Transverse colon (tissue), 4 donors: ENCODE data around the gene SIPA1L3. TPM values are rescaled to one million over a fixed set of nuclear protein-coding genes. Genes with fewer than 3 reads are reported as not detected.

Experiments used
- DNase-seq: peaks from one replicate; pipeline ENCODE4 v3.0.0-alpha.2; 2019
- H3K27ac ChIP-seq, 4 donors: fragments of 200-600 bp; sonication (generic); 2 replicates each; pipeline ENCODE4 v1.5.1; 2016 to 2018; ENCODE audit warnings: inconsistent platforms in 4 of 4
- H3K27me3 ChIP-seq: fragments of 200-600 bp; sonication (generic); 2 replicates; pipeline ENCODE4 v1.5.1; 2017; ENCODE audit warnings: inconsistent platforms
- H3K36me3 ChIP-seq, 4 donors: fragments of 200-600 bp; sonication (generic); 2 replicates each; pipeline ENCODE4 v1.5.1; 2017 to 2019; ENCODE audit warnings: inconsistent platforms in 4 of 4
- H3K4me1 ChIP-seq, 4 donors: fragments of 200-600 bp; sonication (generic); 2 replicates each; pipeline ENCODE4 v1.5.1; 2017 to 2020; ENCODE audit warnings: inconsistent platforms in 4 of 4
- H3K4me3 ChIP-seq, 4 donors: fragments of 200-600 bp; sonication (generic); 1 replicate in 1 of 4; 2 replicates in 3 of 4; pipeline versions ENCODE4 v1.5.1 to v1.6.1; 2017 to 2019; ENCODE audit warnings: inconsistent platforms in 4 of 4
- H3K9me3 ChIP-seq, 2 donors: fragments of 200-600 bp; sonication (generic); 2 replicates each; pipeline ENCODE4 v1.5.1; 2017 to 2019; ENCODE audit warnings: inconsistent platforms in 2 of 2
- EP300 ChIP-seq: sonication (generic); formaldehyde crosslinking; IDR thresholded peaks from one replicate; pipeline ENCODE4 v1.6.1; 2017; ENCODE audit warnings: antibody characterized with exemption, low read depth
- POLR2A ChIP-seq: fragments of 450-650 bp; IDR thresholded peaks from one replicate; pipeline ENCODE4 v1.6.1; 2016; ENCODE audit warnings: antibody characterized with exemption, mild to moderate bottlenecking, moderate library complexity
- POLR2AphosphoS5 ChIP-seq, 3 donors: sonication (generic); formaldehyde crosslinking; IDR thresholded peaks; one replicate each; pipeline ENCODE4 v1.6.1; 2016; ENCODE audit warnings: antibody characterized with exemption in 3 of 3
- WGBS, 2 donors: methylation state at CpG; one replicate each; pipeline ENCODE4 v1.1.5; 2018; ENCODE audit warnings: low coverage in 1 of 2; 5-methylcytosine and 5-hydroxymethylcytosine counted together
- in situ Hi-C, 4 donors: fragments of 200-750 bp; cut with MboI; loops; one replicate each; pipeline versions ENCODE4 v1.15.0 to v1.15.1; 2017; ENCODE audit warnings: low sequenced_read_pairs in 3 of 4, low pct_ligation_motif_present in 1 of 4, low pct_unique_long_range_greater_than_20kb in 1 of 4
- intact Hi-C: fragments of 100-400 bp; cut with DNase I; formaldehyde crosslinking; loops from one replicate; pipeline ENCODE4 v1.15.1; 2023; ENCODE audit warnings: low total_unique reads
- total RNA-seq, 4 donors: library from RNA; depleted of rRNA; stranded (reverse); fragments of >200 nt; gene quantifications; one replicate each; pipeline ENCODE4 v1.1.0, GENCODE V29; 2016
- TF ChIP-seq, protein P1 (sequence below), 5 experiments: fragments of 200-600 bp in 3 of 5; fragments of 450-650 bp in 2 of 5; sonication (generic) in 3 of 5; IDR thresholded peaks; 1 replicate in 2 of 5; 2 replicates in 3 of 5; pipeline ENCODE4 v1.5.1; 2016 to 2017; ENCODE audit warnings: antibody characterized with exemption in 5 of 5, inconsistent platforms in 3 of 5, mild to moderate bottlenecking in 2 of 5, moderate library complexity in 1 of 5

The SIPA1L3 gene
- total RNA-seq, 4 donors from 2014 or later: 191 to 284 (median 231) TPM

DNA sequence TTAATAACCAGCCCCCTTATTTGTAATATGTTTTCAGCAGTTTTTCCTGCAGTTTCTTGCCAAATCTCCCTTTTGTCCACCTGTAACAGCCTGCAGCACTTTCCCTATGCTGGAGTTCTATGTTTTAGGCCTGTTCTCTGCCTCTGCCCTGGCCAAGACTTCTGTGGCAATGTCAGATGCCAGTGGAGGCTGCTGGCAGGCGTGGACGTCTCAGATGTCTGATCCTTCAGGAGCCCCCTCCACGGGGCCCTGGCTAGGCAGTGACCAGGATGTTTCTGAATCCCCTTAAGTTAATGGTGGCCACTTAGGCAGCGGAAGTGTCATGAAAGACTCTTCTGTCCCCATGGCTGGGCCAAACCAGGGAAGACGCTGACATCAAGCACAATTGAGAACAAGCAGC lies 40.8 kb downstream of the SIPA1L3 start:
- 95% methylated on average over 5 of the region's 5 CpGs; no CpG with 5 or more reads in 1 of the 2 donors for WGBS, 2 donors
- H3K4me3 ChIP-seq: no peak overlapping the region
- DNase-seq: no peak
- intact Hi-C loops: no loop called here
- H3K27me3 ChIP-seq: no peaks in the 10 kb centered on the region
- no peaks in the 10 kb centered on the region for H3K36me3 ChIP-seq
- no peaks in the 10 kb centered on the region for H3K9me3 ChIP-seq
- TF ChIP-seq, protein P1, sequence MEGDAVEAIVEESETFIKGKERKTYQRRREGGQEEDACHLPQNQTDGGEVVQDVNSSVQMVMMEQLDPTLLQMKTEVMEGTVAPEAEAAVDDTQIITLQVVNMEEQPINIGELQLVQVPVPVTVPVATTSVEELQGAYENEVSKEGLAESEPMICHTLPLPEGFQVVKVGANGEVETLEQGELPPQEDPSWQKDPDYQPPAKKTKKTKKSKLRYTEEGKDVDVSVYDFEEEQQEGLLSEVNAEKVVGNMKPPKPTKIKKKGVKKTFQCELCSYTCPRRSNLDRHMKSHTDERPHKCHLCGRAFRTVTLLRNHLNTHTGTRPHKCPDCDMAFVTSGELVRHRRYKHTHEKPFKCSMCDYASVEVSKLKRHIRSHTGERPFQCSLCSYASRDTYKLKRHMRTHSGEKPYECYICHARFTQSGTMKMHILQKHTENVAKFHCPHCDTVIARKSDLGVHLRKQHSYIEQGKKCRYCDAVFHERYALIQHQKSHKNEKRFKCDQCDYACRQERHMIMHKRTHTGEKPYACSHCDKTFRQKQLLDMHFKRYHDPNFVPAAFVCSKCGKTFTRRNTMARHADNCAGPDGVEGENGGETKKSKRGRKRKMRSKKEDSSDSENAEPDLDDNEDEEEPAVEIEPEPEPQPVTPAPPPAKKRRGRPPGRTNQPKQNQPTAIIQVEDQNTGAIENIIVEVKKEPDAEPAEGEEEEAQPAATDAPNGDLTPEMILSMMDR (IDR thresholded peaks at IDR 0.05): no peak
- TF ChIP-seq POLR2A (no peak), POLR2AphosphoS5 (IDR thresholded peaks at IDR 0.05) (no peak), EP300 (no peak)
- in situ Hi-C loops: no loop called here
- H3K4me1 ChIP-seq: peaks cover 0 to 51% (median 12%) of the 10 kb centered on the region in 4 donors
- no peak overlapping the region for H3K27ac ChIP-seq

DNA sequence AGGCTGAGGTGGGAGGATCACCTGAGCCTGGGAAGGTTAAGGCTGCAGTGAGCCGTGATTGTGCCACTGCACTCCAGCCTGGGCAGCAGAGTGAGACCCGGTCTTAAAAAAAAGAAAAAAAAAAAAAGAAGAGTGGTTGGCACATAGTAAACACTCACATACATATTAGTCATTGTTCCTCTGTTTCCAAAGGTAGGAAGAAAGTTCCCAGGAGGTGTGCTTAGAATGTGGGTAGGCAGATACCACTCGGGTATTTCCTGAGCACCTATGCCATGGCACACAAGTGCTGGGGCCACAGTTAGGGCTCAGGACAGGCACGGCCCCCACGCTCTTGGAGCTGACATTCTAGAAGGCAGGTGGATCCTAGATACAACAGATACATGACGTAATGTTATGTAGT lies 41.4 kb downstream of the SIPA1L3 start:
- in situ Hi-C loops: no loop called here
- no peak overlapping the region for H3K27ac ChIP-seq
- no peaks in the 10 kb centered on the region for H3K36me3 ChIP-seq
- intact Hi-C loops: no loop called here
- 88 to 93% methylated on average over 6 of the region's 6 CpGs for WGBS, 2 donors
- H3K9me3 ChIP-seq: no peaks in the 10 kb centered on the region
- no peak overlapping the region for H3K4me3 ChIP-seq
- TF ChIP-seq EP300 (no peak), POLR2A (no peak), POLR2AphosphoS5 (IDR thresholded peaks at IDR 0.05) (no peak)
- TF ChIP-seq, protein P1 (IDR thresholded peaks at IDR 0.05): no peak
- H3K4me1 ChIP-seq: peaks cover under 1 to 48% (median 10%) of the 10 kb centered on the region in 4 donors
- DNase-seq: no peak
- no peaks in the 10 kb centered on the region for H3K27me3 ChIP-seq

DNA sequence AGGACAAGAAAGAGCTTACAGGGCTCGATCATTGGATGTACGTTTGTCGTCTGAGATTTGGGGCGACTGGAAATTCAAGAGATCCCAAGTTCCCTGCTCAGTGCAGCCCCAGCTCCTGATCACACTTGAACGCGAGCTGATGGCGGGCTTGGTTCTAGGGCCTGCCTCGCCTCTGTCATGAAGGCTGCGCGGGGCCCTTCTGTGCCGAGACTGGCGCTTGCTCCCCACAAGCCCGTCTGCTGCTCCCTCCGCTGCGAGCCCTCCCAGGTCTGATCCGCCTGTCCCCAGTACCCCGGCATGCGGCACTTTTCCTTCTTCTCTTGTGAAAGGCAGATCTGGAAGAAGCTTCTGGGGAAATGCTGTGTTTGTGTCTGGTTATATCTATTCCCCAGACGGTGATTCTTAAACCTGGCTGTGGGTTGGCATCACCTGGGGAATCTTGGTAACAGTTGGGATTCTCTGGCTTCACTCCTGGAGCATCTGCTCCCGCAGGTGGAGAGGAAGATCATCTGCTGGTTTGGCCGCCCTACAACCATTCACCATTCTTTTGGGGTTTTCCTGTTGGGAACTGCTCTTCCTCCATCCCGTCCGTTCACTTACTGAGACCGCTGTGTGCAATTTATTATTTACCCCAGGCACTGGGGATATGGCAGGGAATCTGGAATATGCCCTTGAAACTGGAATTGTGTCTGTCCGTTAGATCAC lies 43.6 kb downstream of the SIPA1L3 start:
- in situ Hi-C loops: no loop called here
- Histone ChIP-seq H3K4me3 (no peak overlapping the region), H3K36me3 (no peaks in the 10 kb centered on the region), H3K27ac (no peak overlapping the region), H3K27me3 (no peaks in the 10 kb centered on the region), H3K4me1 (peaks cover 5 to 52% (median 15%) of the 10 kb centered on the region in 4 donors), H3K9me3 (no peaks in the 10 kb centered on the region)
- 84 to 95% methylated on average over 4 to 25 of the region's 25 CpGs for WGBS, 2 donors
- intact Hi-C loops: no loop called here
- no peak for DNase-seq
- no peak for TF ChIP-seq POLR2A
- no peak for TF ChIP-seq EP300
- TF ChIP-seq, protein P1 (IDR thresholded peaks at IDR 0.05): no peak
- TF ChIP-seq POLR2AphosphoS5 (IDR thresholded peaks at IDR 0.05): no peak

DNA sequence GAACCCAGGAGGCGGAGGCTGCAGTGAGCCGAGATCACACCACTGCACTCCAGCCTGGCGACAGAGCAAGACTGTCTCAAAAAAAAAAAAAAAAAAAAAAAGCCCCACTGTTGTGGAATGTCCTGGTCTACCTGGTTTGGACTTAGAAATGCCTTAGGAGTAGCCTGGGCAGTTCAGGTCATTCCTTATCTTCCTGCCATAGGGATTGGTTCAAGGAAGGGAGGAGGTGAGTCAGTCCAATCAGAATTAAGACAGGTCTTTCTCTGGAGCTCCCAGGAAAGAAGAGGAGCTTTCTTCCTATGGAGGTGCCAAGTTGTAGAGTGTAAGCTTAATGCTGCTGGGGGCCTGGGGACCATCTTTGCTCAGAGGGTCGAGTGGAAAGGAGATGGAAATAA lies 44.8 kb downstream of the SIPA1L3 start:
- 78% methylated on average over 4 of the region's 4 CpGs; no CpG with 5 or more reads in 1 of the 2 donors for WGBS, 2 donors
- intact Hi-C loops: no loop called here
- in situ Hi-C loops: no loop called here
- DNase-seq: no peak
- no peak overlapping the region for H3K4me3 ChIP-seq
- H3K27me3 ChIP-seq: no peaks in the 10 kb centered on the region
- H3K9me3 ChIP-seq: no peaks in the 10 kb centered on the region
- no peaks in the 10 kb centered on the region for H3K36me3 ChIP-seq
- peaks cover 5 to 40% (median 15%) of the 10 kb centered on the region in 4 donors for H3K4me1 ChIP-seq
- TF ChIP-seq EP300 (no peak), POLR2A (no peak), POLR2AphosphoS5 (IDR thresholded peaks at IDR 0.05) (no peak)
- TF ChIP-seq, protein P1 (IDR thresholded peaks at IDR 0.05): no peak
- H3K27ac ChIP-seq: no peak overlapping the region
